GM23338 (cell line): ENCODE measurements around the gene FLOT2. TPM values are rescaled to one million over a fixed set of nuclear protein-coding genes. Genes with fewer than 3 reads are reported as not detected.

Experiments used
- ATAC-seq: fragments of 200-7000 bp; cut with Tn5 transposase; 3 replicates; pipeline ENCODE4 v1.9.1; 2020
- DNase-seq: peaks from one replicate; pipeline ENCODE4 v3.0.0-alpha.2; 2015; ENCODE audit warnings: low spot score
- H2AFZ ChIP-seq: fragments of 200-600 bp; sonication (generic); 2 replicates; pipeline ENCODE4 v1.8.0; 2016; ENCODE audit warnings: antibody characterized with exemption, mild to moderate bottlenecking, moderate library complexity
- H3F3A ChIP-seq: fragments of 200-600 bp; sonication (generic); replicated peaks from 2 replicates; pipeline ENCODE4 v1.8.0; 2017; ENCODE audit warnings: antibody characterized with exemption, mixed run types, low read depth
- H3K27ac ChIP-seq: fragments of 200-600 bp; sonication (generic); 2 replicates; pipeline ENCODE4 v1.6.1; 2016; ENCODE audit warnings: low read depth
- H3K27me3 ChIP-seq: fragments of 200-600 bp; sonication (generic); 2 replicates; pipeline ENCODE4 v1.8.0; 2016; ENCODE audit warnings: mild to moderate bottlenecking, mixed run types, moderate library complexity; ENCODE audit not compliant: insufficient read depth
- H3K36me3 ChIP-seq: fragments of 200-600 bp; sonication (generic); 2 replicates; pipeline ENCODE4 v1.8.0; 2016; ENCODE audit warnings: mild to moderate bottlenecking; ENCODE audit not compliant: insufficient read depth
- H3K4me1 ChIP-seq: fragments of 200-600 bp; sonication (generic); 2 replicates; pipeline ENCODE4 v1.8.0; 2016; ENCODE audit warnings: mild to moderate bottlenecking, moderate library complexity; ENCODE audit not compliant: insufficient read depth
- H3K4me2 ChIP-seq: fragments of 200-600 bp; sonication (generic); 2 replicates; pipeline ENCODE4 v1.7.1; 2017; ENCODE audit warnings: mixed run types
- H3K4me3 ChIP-seq: fragments of 200-600 bp; sonication (generic); 2 replicates; pipeline ENCODE4 v1.6.1; 2016; ENCODE audit warnings: mixed run types
- H3K79me2 ChIP-seq: fragments of 200-600 bp; sonication (generic); replicated peaks from 2 replicates; pipeline ENCODE4 v1.8.0; 2017; ENCODE audit warnings: mild to moderate bottlenecking; ENCODE audit not compliant: insufficient read depth
- H3K9me2 ChIP-seq: fragments of 200-600 bp; sonication (generic); 2 replicates; pipeline ENCODE4 v1.8.0; 2017; ENCODE audit not compliant: insufficient read depth
- H4K20me1 ChIP-seq: fragments of 200-600 bp; sonication (generic); replicated peaks from 2 replicates; pipeline ENCODE4 v1.8.0; 2017; ENCODE audit warnings: mild to moderate bottlenecking; ENCODE audit not compliant: insufficient read depth
- H3K27ac Mint-ChIP-seq: 2 replicates; pipeline ENCODE4 v1.8.0; 2020; ENCODE audit warnings: inconsistent platforms, mild to moderate bottlenecking, moderate library complexity, mixed read lengths
- H3K27me3 Mint-ChIP-seq: 3 replicates; pipeline ENCODE4 v1.8.0; 2022; ENCODE audit warnings: low read depth, mild to moderate bottlenecking, moderate library complexity, mixed read lengths, inconsistent platforms; ENCODE audit not compliant: insufficient read depth, poor library complexity
- H3K36me3 Mint-ChIP-seq: 3 replicates; pipeline ENCODE4 v1.8.0; 2021; ENCODE audit warnings: low read depth, mild to moderate bottlenecking, inconsistent platforms, moderate library complexity, mixed read lengths
- H3K4me1 Mint-ChIP-seq: 3 replicates; pipeline ENCODE4 v1.8.0; 2020; ENCODE audit warnings: mild to moderate bottlenecking, inconsistent platforms, mixed read lengths
- H3K4me3 Mint-ChIP-seq: 3 replicates; pipeline ENCODE4 v1.8.0; 2021; ENCODE audit warnings: moderate library complexity, mild to moderate bottlenecking, inconsistent platforms, mixed read lengths
- H3K9me3 Mint-ChIP-seq: 3 replicates; pipeline ENCODE4 v1.8.0; 2020; ENCODE audit warnings: moderate library complexity, mild to moderate bottlenecking, inconsistent platforms, mixed read lengths
- CREB1 ChIP-seq: fragments of 250-450 bp; sonication (Bioruptor Pico); IDR thresholded peaks from 2 replicates; pipeline ENCODE4 v1.5.0; 2020; ENCODE audit warnings: low read depth, mild to moderate bottlenecking, moderate library complexity
- CTCF ChIP-seq, 2 experiments: fragments of 200-600 bp in 1 of 2; sonication (generic) in 1 of 2; conservative IDR thresholded peaks; 2 replicates each; pipeline versions ENCODE4 v1.5.1 to v1.6.1; 2016 to 2017; ENCODE audit warnings: antibody characterized with exemption in 2 of 2, low read depth in 2 of 2, mild to moderate bottlenecking in 2 of 2, moderate library complexity in 1 of 2
- ETS1 ChIP-seq: IDR thresholded peaks from 2 replicates; pipeline ENCODE4 v1.6.1; 2016; ENCODE audit warnings: antibody characterized with exemption
- EZH2 ChIP-seq: fragments of 200-600 bp; sonication (generic); IDR thresholded peaks from one replicate; pipeline ENCODE4 v1.8.0; 2017; ENCODE audit warnings: antibody characterized with exemption, mild to moderate bottlenecking, low read depth; ENCODE audit not compliant: unreplicated experiment
- EZH2phosphoT487 ChIP-seq: fragments of 200-600 bp; sonication (generic); IDR thresholded peaks from one replicate; pipeline ENCODE4 v1.8.1; 2018; ENCODE audit warnings: antibody characterized with exemption; ENCODE audit not compliant: unreplicated experiment
- JUNB ChIP-seq: IDR thresholded peaks from one replicate; pipeline ENCODE4 v1.6.1; 2016; ENCODE audit warnings: antibody characterized with exemption; ENCODE audit not compliant: unreplicated experiment
- NANOG ChIP-seq: IDR thresholded peaks from 2 replicates; pipeline ENCODE4 v1.6.1; 2016; ENCODE audit warnings: antibody characterized with exemption, borderline replicate concordance
- POLR2AphosphoS5 ChIP-seq: IDR thresholded peaks from 2 replicates; pipeline ENCODE4 v1.6.1; 2016; ENCODE audit warnings: antibody characterized with exemption, low read depth
- REST ChIP-seq: IDR thresholded peaks from one replicate; pipeline ENCODE4 v1.6.1; 2018; ENCODE audit warnings: antibody characterized with exemption; ENCODE audit not compliant: unreplicated experiment
- STAT1 ChIP-seq: IDR thresholded peaks from one replicate; pipeline ENCODE4 v1.6.1; 2016; ENCODE audit warnings: antibody characterized with exemption; ENCODE audit not compliant: unreplicated experiment
- ZNF114 ChIP-seq: fragments of 250-450 bp; sonication (Bioruptor Pico); IDR thresholded peaks from 2 replicates; pipeline ENCODE4 v1.5.0; 2020; ENCODE audit warnings: mild to moderate bottlenecking, moderate library complexity
- ZNF331 ChIP-seq: fragments of 250-450 bp; sonication (Bioruptor Pico); IDR thresholded peaks from 2 replicates; pipeline ENCODE4 v1.5.0; 2020; ENCODE audit warnings: low read depth, mild to moderate bottlenecking, moderate library complexity
- ZNF462 ChIP-seq: fragments of 250-450 bp; sonication (Bioruptor Pico); IDR thresholded peaks from 2 replicates; pipeline ENCODE4 v1.5.0; 2020; ENCODE audit warnings: mild to moderate bottlenecking, moderate library complexity
- polyA plus RNA-seq: library from polyadenylated mRNA; unstranded; fragments of >200 nt; fragmentation: Nextera tagmentation; extraction: Ambion mirVana; gene quantifications from 2 replicates; pipeline ENCODE4 v1.2.1, GENCODE V29; 2016
- total RNA-seq: library from RNA; depleted of rRNA; stranded (reverse); fragments of >200 nt; shearing (Covaris generic); gene quantifications from 2 replicates; pipeline ENCODE4 v1.2.3, GENCODE V29; 2014

The FLOT2 gene
- total and polyA plus RNA-seq, 2 experiments from 2014 or later, result 49.8 to 66.1 TPM

GRCh38 chr17:28843816-28844148 lies 53.8 kb downstream of the FLOT2 start:
- Histone ChIP-seq H2AFZ (no peak overlapping the region), H3K9me2 (no peaks in the 10 kb centered on the region), H3K36me3 (no peaks in the 10 kb centered on the region), H3K27me3 (no peaks in the 10 kb centered on the region), H3K79me2 (peaks cover 37% of the 10 kb centered on the region), H3K4me3 (no peak overlapping the region), H3F3A (0 out of 2 replicates have a peak, but pooled peaks cover 5% of the 10 kb centered on the region), H3K4me1 (peaks cover 13% of the 10 kb centered on the region; the same call in 1 of the 2 replicates), H3K27ac (0 out of 2 replicates have a peak overlapping the region, but pooled peaks have one; percentile 32), H4K20me1 (no peaks in the 10 kb centered on the region), H3K4me2 (no peak overlapping the region)
- no peak for TF ChIP-seq POLR2AphosphoS5
- TF ChIP-seq STAT1, result no peak
- TF ChIP-seq REST, result no peak
- no peak for TF ChIP-seq ZNF331 (CRISPR knock-in tag)
- no peak for TF ChIP-seq NANOG
- no peak for TF ChIP-seq JUNB
- no peak for TF ChIP-seq ZNF114
- no peak for TF ChIP-seq CTCF (conservative IDR thresholded peaks at IDR 0.05; ENCODE audit: low read depth in 2 of 2)
- TF ChIP-seq CREB1, result no peak
- TF ChIP-seq EZH2phosphoT487, result no peak
- TF ChIP-seq EZH2, result no peak
- TF ChIP-seq ETS1, result no peak
- TF ChIP-seq ZNF462, result no peak
- Mint-ChIP-seq H3K9me3 (no peaks in the 10 kb centered on the region; the same call in 2 of the 3 replicates), H3K36me3 (peaks cover 7% of the 10 kb centered on the region; the same call in 2 of the 3 replicates), H3K4me1 (peaks cover 14% of the 10 kb centered on the region), H3K27ac (0 out of 2 replicates have a peak overlapping the region, but pooled peaks have one; percentile 36), H3K27me3 (peaks cover 8% of the 10 kb centered on the region), H3K4me3 (peak overlapping the region; percentile 27; the same call in 1 of the 3 replicates)
- ATAC-seq, result no peak
- no peak for DNase-seq
